ENCODE measurements around the gene CHST8.

The CHST8 gene

DNA sequence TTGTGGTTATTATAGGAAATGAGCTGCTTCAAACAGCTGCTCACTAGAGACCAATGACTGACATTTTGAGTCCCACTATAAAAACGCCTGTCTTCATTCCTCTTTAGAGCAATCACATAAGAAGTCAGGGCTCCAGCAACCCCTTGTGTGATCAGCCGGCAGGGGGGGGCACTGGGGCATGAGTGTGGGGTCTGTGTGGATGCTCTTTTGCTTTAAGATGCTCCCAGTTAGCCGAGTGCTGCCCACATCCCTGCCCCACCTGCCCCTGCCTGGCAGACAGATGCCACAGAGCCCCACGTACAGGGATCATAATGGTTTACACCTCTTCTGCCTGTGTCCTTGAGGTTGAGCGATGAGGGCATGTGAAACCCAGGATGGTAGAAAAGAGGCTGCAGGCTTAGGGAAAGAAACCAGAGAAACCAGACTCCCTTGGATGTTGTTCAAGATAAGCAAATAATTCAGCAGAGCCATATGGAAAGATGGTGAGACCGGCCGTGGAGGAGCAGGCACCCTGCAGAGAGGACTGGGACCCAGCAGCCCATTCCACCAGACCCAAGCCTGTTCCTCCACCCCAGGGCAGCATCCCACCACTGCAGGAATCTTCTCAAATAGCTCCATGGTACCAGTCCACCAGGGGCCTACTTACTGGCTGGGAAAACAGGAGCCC, 55.4 kb downstream of the CHST8 start:
- TF ChIP-seq FOXP2 (optimal IDR thresholded peaks at IDR 0.05; ENCODE audit: borderline replicate concordance, extremely low read depth, extremely low read length, insufficient read depth) (no peak), TAF1 (IDR thresholded peaks at IDR 0.05; ENCODE audit: borderline replicate concordance, insufficient read depth, low read length) (no peak), SIN3A (IDR thresholded peaks at IDR 0.05; ENCODE audit: borderline replicate concordance, insufficient read depth, low read length) (no peak), POLR2AphosphoS5 (IDR thresholded peaks at IDR 0.05; ENCODE audit: low read depth, low read length) (no peak)
- TF ChIP-seq, protein P1, sequence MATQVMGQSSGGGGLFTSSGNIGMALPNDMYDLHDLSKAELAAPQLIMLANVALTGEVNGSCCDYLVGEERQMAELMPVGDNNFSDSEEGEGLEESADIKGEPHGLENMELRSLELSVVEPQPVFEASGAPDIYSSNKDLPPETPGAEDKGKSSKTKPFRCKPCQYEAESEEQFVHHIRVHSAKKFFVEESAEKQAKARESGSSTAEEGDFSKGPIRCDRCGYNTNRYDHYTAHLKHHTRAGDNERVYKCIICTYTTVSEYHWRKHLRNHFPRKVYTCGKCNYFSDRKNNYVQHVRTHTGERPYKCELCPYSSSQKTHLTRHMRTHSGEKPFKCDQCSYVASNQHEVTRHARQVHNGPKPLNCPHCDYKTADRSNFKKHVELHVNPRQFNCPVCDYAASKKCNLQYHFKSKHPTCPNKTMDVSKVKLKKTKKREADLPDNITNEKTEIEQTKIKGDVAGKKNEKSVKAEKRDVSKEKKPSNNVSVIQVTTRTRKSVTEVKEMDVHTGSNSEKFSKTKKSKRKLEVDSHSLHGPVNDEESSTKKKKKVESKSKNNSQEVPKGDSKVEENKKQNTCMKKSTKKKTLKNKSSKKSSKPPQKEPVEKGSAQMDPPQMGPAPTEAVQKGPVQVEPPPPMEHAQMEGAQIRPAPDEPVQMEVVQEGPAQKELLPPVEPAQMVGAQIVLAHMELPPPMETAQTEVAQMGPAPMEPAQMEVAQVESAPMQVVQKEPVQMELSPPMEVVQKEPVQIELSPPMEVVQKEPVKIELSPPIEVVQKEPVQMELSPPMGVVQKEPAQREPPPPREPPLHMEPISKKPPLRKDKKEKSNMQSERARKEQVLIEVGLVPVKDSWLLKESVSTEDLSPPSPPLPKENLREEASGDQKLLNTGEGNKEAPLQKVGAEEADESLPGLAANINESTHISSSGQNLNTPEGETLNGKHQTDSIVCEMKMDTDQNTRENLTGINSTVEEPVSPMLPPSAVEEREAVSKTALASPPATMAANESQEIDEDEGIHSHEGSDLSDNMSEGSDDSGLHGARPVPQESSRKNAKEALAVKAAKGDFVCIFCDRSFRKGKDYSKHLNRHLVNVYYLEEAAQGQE (IDR thresholded peaks at IDR 0.05; ENCODE audit: insufficient read depth in 1 of 2, low read depth in 2 of 2, low read length in 2 of 2), result no peak

DNA sequence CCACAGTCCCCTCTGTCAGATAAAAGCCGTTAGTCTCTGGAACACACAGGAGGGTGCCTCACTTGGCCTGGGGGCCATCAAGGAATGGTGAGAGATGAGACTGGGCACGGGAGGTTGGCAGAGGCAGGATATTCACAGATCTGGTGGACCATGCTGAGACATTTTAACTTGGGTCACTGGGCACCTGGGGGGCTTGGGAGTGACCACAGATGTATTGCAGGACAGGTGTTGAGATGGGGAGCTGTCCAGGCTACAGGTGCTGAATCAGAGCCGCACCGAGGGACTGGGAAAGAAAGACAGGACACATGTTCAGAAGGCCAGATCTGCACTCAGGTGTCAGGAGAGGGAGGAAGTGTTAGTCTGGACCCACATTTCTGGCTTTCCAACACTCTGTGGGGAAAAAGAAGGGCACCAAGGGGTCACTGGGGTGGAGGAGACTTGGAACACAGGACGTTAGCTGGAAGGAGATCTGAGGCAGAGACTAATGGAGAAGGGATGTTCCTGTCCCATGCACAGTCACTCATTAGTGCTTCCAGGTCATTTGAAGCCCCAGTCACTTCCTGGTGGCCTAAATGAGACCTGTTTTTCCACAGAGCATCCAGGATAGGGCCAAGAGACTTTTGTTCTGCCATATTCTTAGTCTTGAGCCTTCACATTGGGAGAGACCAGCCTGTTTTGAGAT, 56.1 kb downstream of the CHST8 start:
- TF ChIP-seq, protein P1 (IDR thresholded peaks at IDR 0.05; ENCODE audit: insufficient read depth in 1 of 2, low read depth in 2 of 2, low read length in 2 of 2), result peak; percentile 79 to 92
- TF ChIP-seq POLR2AphosphoS5 (IDR thresholded peaks at IDR 0.05; ENCODE audit: low read depth, low read length), result no peak

DNA sequence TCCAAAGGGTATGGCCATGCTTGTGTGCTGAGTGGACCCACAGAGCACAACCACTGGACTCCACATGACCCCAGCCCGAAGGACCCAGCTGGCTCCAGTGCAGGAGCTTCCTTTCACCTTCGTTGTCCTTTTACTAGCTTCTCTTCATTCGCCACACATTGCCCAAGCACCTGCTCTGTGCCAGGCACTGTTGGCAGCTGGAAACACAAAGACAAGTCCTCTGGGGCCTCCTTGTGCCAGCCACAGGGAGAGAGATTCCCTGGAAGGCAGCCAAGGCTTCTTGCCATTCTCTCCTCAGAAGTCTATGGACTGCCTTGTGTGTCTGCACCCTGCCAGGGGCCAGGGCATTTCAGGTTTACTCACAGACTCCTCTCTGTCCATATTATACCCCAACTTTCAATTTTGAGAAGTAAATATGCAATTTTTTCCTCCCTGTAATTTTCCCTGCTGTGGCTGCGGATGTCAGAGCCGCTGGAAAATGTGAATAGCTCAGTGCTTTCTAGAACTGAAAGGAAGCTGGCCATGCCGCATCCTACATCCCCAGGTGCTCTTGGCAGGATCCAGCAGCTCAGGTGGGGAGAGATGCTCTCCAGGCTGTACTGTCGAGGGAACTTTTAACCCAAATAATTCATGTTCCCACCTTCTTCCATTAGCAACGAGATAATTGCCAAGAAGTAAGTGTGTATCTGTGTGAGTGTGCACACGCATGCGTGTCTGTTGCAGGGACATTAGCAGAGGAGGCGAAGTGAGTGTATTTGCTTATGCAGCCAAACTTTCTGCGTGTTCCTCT, 57.2 kb downstream of the CHST8 start:
- TF ChIP-seq, protein P1 (IDR thresholded peaks at IDR 0.05; ENCODE audit: insufficient read depth in 1 of 2, low read depth in 2 of 2, low read length in 2 of 2), result no peak
- TF ChIP-seq TAF1 (IDR thresholded peaks at IDR 0.05; ENCODE audit: borderline replicate concordance, insufficient read depth, low read length), result no peak
- no peak for TF ChIP-seq SIN3A (IDR thresholded peaks at IDR 0.05; ENCODE audit: borderline replicate concordance, insufficient read depth, low read length)
- TF ChIP-seq POLR2AphosphoS5 (IDR thresholded peaks at IDR 0.05; ENCODE audit: low read depth, low read length), result no peak
- TF ChIP-seq FOXP2 (optimal IDR thresholded peaks at IDR 0.05; ENCODE audit: borderline replicate concordance, extremely low read depth, extremely low read length, insufficient read depth), result no peak

DNA sequence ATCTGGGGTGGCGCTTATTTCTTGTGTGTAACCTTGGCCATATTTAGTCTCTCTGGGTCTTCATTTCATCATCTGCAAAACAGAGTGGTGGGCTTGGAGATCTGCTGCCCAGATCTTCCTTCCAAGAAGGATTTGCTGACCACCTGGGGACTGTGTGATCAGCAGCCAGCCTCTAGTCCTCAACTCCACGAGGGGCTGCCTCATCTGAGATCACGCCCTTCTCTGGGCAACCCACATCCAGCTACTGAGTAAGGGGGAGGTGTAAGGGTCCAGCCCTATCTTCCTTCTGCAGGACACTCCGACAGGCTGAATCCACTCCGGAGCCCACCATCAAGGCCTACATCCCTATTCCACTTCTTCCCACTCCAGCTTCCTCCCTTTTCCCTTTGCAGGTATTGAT, 57.9 kb downstream of the CHST8 start:
- TF ChIP-seq, protein P1 (IDR thresholded peaks at IDR 0.05; ENCODE audit: insufficient read depth in 1 of 2, low read depth in 2 of 2, low read length in 2 of 2), result no peak
- TF ChIP-seq POLR2AphosphoS5 (IDR thresholded peaks at IDR 0.05; ENCODE audit: low read depth, low read length) (no peak), TAF1 (IDR thresholded peaks at IDR 0.05; ENCODE audit: borderline replicate concordance, insufficient read depth, low read length) (no peak), FOXP2 (optimal IDR thresholded peaks at IDR 0.05; ENCODE audit: borderline replicate concordance, extremely low read depth, extremely low read length, insufficient read depth) (no peak), SIN3A (IDR thresholded peaks at IDR 0.05; ENCODE audit: borderline replicate concordance, insufficient read depth, low read length) (no peak)
